Urinary bladder (tissue), 4 donors: ENCODE measurements around the gene KRTAP24-1. TPM values are rescaled to one million over a fixed set of nuclear protein-coding genes. Genes with fewer than 3 reads are reported as not detected.

ENCODE experiments used
- DNase-seq: peaks from one replicate; pipeline ENCODE4 v3.0.0-alpha.2; 2015; ENCODE audit errors: extremely low spot score
- H3K27ac ChIP-seq: one replicate; pipeline ENCODE4 v1.5.1; 2013; ENCODE audit warnings: low read depth, mild to moderate bottlenecking, moderate library complexity
- H3K36me3 ChIP-seq: one replicate; pipeline ENCODE4 v1.6.1; 2013; ENCODE audit warnings: mild to moderate bottlenecking, moderate library complexity; ENCODE audit not compliant: insufficient read depth
- H3K4me1 ChIP-seq: one replicate; pipeline ENCODE4 v1.6.1; 2013; ENCODE audit warnings: mild to moderate bottlenecking, moderate library complexity; ENCODE audit not compliant: insufficient read depth
- H3K4me3 ChIP-seq: one replicate; pipeline ENCODE4 v1.5.1; 2013; ENCODE audit warnings: low read depth, low read length
- WGBS: extraction: QIAGEN DNeasy Blood & Tissue Kit; methylation state at CpG from one replicate; pipeline ENCODE4 v1.1.7; 2013; 5-methylcytosine and 5-hydroxymethylcytosine counted together
- polyA plus RNA-seq: library from polyadenylated mRNA; stranded (reverse); fragments of 200-250 nt; gene quantifications from one replicate; pipeline ENCODE4 v1.2.3, GENCODE V29; 2013
- total RNA-seq: library from RNA; depleted of rRNA; stranded (reverse); fragments of >200 nt; gene quantifications from one replicate; pipeline ENCODE4 v1.2.3, GENCODE V29; 2014
- donor health status: healthy with polysubstance abuse.
- donor health status: healthy.

KRTAP24-1 gene
- total and polyA plus RNA-seq, 2 donors = not detected

GRCh38 chr21:30256100-30256499 is 26.6 kb downstream of the KRTAP24-1 start:
- Histone ChIP-seq H3K4me3 (no peak overlapping the region), H3K4me1 (no peaks in the 10 kb centered on the region), H3K36me3 (no peaks in the 10 kb centered on the region), H3K27ac (no peak overlapping the region)
- DNase-seq = no peak
- 86% methylated on average over 4 of the region's 4 CpGs for WGBS

DNA sequence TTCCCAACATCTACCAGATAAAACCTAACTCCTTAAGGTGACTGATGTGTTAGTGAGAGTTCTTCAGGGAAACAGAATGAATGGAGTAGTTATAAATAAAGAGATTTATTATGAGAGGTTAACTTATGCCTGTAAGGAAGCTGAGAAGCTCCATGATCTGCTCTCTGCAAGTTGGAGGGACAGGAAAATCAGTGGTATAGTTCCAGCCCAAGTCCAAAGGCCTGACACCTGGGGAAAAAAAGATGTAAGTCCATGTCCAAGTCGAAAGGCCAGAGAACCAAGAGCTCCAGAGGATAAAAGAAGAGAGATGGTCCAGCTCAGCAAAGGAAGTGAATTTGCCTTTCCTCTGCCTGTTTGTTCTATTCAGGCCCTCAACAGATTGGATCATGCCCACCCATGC is 27.1 kb downstream of the KRTAP24-1 start:
- Histone ChIP-seq H3K36me3 (no peaks in the 10 kb centered on the region), H3K27ac (no peak overlapping the region), H3K4me3 (no peak overlapping the region), H3K4me1 (no peaks in the 10 kb centered on the region)
- DNase-seq = no peak
- WGBS = 38% methylated on average over 1 of the region's 1 CpG

DNA sequence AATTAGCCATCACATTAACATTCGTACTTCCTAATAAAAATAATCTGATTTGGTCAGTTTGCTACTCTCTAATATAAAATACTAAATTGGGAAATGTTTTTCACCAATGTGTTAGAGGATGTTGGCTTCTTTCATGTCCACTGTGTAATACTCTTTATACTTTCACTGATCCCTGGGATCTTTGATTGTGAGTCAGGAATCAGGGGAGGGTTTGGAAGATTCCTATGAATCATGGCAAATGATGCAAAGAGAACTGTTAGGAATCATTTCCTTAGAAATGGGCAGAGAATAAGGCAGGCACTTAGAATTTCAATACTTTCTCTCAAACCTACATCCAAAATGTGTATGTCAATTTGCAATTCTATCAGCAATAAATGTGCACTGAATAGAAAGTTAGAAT is 31.0 kb downstream of the KRTAP24-1 start:
- no peaks in the 10 kb centered on the region for H3K36me3 ChIP-seq
- H3K27ac ChIP-seq = no peak overlapping the region
- WGBS = 73% methylated on average over 1 of the region's 1 CpG
- no peaks in the 10 kb centered on the region for H3K4me1 ChIP-seq
- no peak overlapping the region for H3K4me3 ChIP-seq
- DNase-seq = no peak

DNA sequence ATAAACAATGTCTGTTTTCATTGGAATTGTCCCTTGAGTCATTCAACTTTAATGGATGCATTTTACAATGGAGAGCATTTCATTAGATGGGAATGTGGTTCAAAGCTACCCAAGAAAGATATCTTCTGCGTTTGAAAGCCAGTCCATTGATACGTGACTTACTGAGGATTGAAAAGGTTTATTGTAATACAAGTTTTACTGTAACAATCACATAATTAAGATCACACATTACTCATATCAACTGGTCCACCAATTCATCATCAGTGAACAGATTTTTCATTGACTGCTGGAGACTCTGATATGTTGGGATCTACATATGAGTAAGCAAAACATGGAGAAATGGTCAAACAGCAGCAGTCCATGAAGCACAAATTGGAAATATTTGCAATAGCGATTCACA is 32.8 kb downstream of the KRTAP24-1 start:
- DNase-seq = no peak
- no peak overlapping the region for H3K4me3 ChIP-seq
- H3K36me3 ChIP-seq = peaks cover 2% of the 10 kb centered on the region
- H3K4me1 ChIP-seq = no peaks in the 10 kb centered on the region
- H3K27ac ChIP-seq = no peak overlapping the region
- 81% methylated on average over 3 of the region's 3 CpGs for WGBS

- H3K4me3 ChIP-seq = no peak overlapping the region
- H3K4me1 ChIP-seq = no peaks in the 10 kb centered on the region
- no peak for DNase-seq
- peaks cover 2% of the 10 kb centered on the region for H3K36me3 ChIP-seq
- H3K27ac ChIP-seq = no peak overlapping the region
- WGBS = 81% methylated on average over 9 of the region's 9 CpGs
These were observed 33.9 kb downstream of the KRTAP24-1 start for GRCh38 chr21:30248844-30249243.

- no peak for DNase-seq
- H3K36me3 ChIP-seq = peaks cover 2% of the 10 kb centered on the region
- H3K4me1 ChIP-seq = no peaks in the 10 kb centered on the region
- no peak overlapping the region for H3K27ac ChIP-seq
- no peak overlapping the region for H3K4me3 ChIP-seq
These were observed 37.7 kb downstream of the KRTAP24-1 start for GRCh38 chr21:30245061-30245460.

DNA sequence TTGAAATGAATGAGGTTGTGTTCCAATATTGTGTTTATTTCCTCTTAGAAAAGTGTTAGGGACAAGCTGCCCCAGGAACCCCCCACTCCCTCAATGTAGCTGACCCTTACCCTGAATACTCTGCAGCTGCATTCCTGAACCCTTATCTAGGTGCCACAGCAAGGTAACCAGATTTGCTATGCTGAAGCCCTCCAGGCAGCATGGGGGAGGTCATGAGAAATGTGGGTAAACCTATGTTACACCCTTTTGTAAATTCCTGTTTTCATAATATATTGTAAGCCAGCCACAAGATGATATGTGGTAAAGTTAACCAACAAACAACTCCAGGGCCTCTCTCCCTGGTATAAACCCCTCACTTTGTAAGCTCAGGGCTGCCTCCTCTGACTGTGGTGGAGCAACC is 39.1 kb downstream of the KRTAP24-1 start:
- H3K4me3 ChIP-seq = no peak overlapping the region
- DNase-seq = no peak
- H3K27ac ChIP-seq = no peak overlapping the region
- peaks cover 2% of the 10 kb centered on the region for H3K36me3 ChIP-seq
- no peaks in the 10 kb centered on the region for H3K4me1 ChIP-seq

DNA sequence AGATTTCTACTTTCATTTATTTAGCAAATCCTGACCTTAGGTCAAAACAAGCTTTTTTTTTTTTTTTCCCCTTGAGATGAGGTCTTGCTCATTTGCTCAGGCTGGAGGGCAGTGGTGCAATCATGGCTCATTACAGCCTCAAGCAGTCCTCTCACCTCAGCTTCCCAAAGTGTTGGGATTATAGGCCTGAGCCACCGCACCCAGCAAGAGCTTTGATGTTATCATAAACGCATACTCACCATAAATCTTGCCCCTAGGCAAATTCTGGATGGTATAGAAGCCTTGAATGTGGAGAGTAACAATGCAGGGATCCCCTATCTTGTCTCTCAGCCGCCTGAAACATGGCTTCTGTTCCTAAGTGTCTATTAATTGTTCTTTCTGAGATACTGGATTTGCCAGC is 42.1 kb downstream of the KRTAP24-1 start:
- Histone ChIP-seq H3K4me1 (no peaks in the 10 kb centered on the region), H3K36me3 (peaks cover 2% of the 10 kb centered on the region), H3K27ac (no peak overlapping the region), H3K4me3 (no peak overlapping the region)
- no peak for DNase-seq
- 67% methylated on average over 3 of the region's 3 CpGs for WGBS

GRCh38 chr21:30238168-30238567 is 44.6 kb downstream of the KRTAP24-1 start:
- no peaks in the 10 kb centered on the region for H3K4me1 ChIP-seq
- WGBS = 96% methylated on average over 1 of the region's 1 CpG
- DNase-seq = no peak
- H3K4me3 ChIP-seq = no peak overlapping the region
- no peak overlapping the region for H3K27ac ChIP-seq
- H3K36me3 ChIP-seq = no peaks in the 10 kb centered on the region

DNA sequence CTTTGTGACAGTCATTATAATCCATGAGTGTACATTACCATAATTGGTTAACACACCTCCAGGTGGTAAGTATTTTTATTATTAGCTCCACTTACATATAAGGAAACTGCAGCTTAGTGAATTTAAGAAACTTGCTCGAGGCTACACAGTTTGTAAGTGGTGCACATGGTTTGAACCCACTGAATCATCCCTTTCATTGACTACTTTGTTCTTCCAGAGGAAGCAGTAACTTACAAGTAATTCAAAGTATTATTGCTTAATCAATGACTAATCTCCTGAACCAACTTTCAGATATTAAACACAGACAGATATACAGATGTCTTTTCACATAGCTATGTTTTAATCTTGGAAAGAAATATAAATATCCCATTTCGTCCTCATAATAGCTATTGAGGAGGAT is 48.1 kb downstream of the KRTAP24-1 start:
- no peak for DNase-seq
- 62% methylated on average over 2 of the region's 2 CpGs for WGBS
- Histone ChIP-seq H3K4me3 (no peak overlapping the region), H3K36me3 (no peaks in the 10 kb centered on the region), H3K27ac (no peak overlapping the region), H3K4me1 (no peaks in the 10 kb centered on the region)

DNA sequence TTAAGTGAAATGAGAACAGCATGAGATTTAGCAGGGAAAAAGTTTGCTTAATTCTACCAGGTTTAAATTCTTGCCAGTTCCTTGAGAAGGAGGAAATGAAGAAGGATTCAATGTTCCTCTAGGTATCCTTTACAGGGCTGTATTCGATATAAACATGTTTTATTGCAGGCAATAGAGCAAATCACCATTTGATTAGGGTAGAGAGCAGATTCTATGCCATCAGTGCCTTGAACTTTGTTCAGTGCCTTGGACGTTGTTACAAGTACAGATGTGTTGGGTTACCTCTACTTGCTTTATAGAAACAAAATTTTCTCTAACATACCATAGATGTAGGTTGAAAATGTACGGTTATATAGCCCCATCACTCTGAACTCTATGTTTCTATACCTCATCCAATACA is 48.7 kb downstream of the KRTAP24-1 start:
- no peak overlapping the region for H3K27ac ChIP-seq
- no peak for DNase-seq
- H3K4me1 ChIP-seq = no peaks in the 10 kb centered on the region
- no peaks in the 10 kb centered on the region for H3K36me3 ChIP-seq
- WGBS = 64% methylated on average over 3 of the region's 3 CpGs
- H3K4me3 ChIP-seq = no peak overlapping the region

DNA sequence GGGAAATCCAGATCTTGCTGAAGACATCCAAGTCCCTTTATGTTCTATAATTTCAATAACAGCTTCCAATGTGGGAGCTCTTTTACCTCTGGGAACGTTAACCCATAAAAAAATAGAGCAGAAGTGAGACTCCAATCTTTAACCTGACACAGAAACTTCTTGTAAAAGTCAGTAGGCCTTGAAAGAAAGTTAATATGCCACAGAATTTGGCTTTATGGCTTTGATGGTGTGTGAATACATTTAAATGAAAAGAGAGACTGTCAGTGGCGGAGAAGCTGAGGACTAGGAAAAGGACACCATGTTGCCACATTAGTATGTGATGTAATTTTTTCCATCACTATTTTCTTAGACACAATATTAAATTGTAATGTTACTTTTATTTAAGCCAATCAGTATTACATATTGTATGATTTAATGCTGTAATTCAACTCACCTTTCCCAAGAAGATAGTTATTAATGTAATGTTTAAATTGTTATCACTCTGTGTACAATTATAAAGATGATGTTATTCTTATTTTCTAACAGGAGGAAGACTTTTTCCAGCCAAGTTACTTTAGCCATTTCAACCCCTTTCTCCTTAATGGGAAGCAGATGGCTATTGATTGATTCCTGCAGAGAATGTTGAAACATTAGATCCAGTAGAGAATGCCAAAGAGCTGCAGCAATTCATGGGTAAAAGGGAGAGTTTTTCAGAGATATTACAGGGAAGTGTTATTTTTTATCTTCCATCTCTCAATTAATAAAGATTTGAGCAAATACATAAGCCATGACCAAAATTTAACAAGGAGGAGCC is 49.3 kb downstream of the KRTAP24-1 start:
- 70% methylated on average over 2 of the region's 2 CpGs for WGBS
- no peaks in the 10 kb centered on the region for H3K4me1 ChIP-seq
- no peak for DNase-seq
- H3K36me3 ChIP-seq = no peaks in the 10 kb centered on the region
- H3K4me3 ChIP-seq = no peak overlapping the region
- no peak overlapping the region for H3K27ac ChIP-seq

GRCh38 chr21:30232011-30232410 is 50.7 kb downstream of the KRTAP24-1 start:
- DNase-seq = no peak
- Histone ChIP-seq H3K27ac (no peak overlapping the region), H3K36me3 (no peaks in the 10 kb centered on the region), H3K4me3 (no peak overlapping the region), H3K4me1 (peaks cover 2% of the 10 kb centered on the region)
- 100% methylated on average over 1 of the region's 1 CpG for WGBS
